ENCODE results near the gene DPH3.

- TF ChIP-seq POLR2A (IDR thresholded peaks at IDR 0.05; ENCODE audit: low read depth, low read length) (no peak), POLR2AphosphoS5 (IDR thresholded peaks at IDR 0.05; ENCODE audit: low read depth, low read length) (no peak), TAF1 (IDR thresholded peaks at IDR 0.05; ENCODE audit: low read depth, low read length) (no peak), PAX5 (IDR thresholded peaks at IDR 0.05; ENCODE audit: insufficient read depth, low read length, severe bottlenecking) (no peak), SPI1 (IDR thresholded peaks at IDR 0.05; ENCODE audit: low read depth, low read length) (no peak), POU2F2 (IDR thresholded peaks at IDR 0.05; ENCODE audit: low read depth, low read length) (no peak)
Observed at GRCh38 chr3:16277471-16277870, 12.7 kb upstream of the DPH3 start.

Data from GM12891 (cell line).